ENCODE measurements around the gene TAF6L.
A peak's percentile ranks its signal among the peaks of the same experiment; 100 is the strongest.
"Not testable (repeated sequence)": the region's sequence is repeated elsewhere in the genome, so short reads cannot be mapped to it uniquely, and the experiment has no call there.

Gene TAF6L, protein sequence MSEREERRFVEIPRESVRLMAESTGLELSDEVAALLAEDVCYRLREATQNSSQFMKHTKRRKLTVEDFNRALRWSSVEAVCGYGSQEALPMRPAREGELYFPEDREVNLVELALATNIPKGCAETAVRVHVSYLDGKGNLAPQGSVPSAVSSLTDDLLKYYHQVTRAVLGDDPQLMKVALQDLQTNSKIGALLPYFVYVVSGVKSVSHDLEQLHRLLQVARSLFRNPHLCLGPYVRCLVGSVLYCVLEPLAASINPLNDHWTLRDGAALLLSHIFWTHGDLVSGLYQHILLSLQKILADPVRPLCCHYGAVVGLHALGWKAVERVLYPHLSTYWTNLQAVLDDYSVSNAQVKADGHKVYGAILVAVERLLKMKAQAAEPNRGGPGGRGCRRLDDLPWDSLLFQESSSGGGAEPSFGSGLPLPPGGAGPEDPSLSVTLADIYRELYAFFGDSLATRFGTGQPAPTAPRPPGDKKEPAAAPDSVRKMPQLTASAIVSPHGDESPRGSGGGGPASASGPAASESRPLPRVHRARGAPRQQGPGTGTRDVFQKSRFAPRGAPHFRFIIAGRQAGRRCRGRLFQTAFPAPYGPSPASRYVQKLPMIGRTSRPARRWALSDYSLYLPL

DNA sequence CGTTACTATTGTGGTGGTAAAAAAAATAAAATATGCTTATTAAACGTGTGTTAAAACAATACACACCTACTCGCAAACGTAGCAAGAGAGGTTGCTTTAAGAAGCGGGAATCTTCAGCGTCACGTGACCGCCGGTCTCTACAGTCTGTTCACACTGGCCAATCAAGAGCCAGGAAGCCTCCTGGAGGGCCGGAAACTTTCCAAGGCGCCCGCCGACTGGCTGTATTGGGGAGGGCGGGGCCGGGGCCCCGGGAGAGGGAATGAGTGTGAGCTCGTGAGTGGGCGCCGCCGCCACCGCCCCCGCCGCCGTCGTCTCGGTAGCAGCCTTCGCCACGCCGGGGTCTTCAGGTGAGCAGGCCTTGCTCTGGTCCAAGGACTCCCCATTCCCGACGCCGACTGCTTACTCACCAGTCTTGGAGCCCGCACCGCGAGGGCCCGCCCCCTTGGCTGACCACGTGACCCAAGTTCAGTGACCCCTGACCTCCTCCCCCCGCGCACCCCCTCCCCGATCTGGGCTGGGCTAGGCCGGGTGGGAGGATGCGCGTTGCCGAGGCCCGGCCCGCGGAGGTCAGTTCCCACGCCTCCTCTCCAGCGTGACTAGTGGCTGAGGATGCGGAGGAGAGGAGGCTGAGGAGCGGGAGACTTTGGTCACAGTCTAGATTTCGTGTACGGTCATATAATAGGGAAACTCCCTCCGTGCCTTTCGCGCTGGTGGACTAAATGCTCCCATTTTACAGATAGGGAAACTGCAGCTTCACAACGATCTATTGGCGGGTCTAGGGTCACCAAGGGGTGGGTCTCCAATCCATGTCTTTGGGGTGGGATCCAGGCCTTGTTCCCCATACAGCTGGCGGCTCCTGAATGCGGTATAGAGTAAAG, at the start of gene TAF6L:
TAF6L (plus strand) TSS at position 253 of the 878 bp plus-strand sequence. CDS start 4,388 bp downstream, outside the sequence.
- peak; percentile 98 for DNase-seq

DNA sequence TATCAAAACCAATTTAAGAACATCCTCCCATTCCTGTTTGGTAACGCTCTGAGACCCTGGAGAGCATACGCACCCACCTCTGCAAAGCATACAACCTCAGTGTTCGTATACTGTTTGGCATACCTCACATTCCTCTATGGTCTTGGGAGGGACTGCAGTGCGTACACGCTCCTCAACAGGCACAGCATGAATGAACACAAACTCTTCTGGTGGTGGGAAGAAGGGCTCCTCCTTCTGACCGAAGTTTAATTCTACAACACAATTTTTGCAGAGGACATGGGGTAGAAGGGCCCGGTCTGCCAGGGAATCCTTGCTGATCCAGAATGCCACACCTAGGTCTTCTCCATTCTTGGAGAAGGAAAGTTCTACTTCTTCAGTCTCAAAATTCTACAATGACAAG, 49.2 kb upstream of the TAF6L start:
- DNase-seq = no peak

DNA sequence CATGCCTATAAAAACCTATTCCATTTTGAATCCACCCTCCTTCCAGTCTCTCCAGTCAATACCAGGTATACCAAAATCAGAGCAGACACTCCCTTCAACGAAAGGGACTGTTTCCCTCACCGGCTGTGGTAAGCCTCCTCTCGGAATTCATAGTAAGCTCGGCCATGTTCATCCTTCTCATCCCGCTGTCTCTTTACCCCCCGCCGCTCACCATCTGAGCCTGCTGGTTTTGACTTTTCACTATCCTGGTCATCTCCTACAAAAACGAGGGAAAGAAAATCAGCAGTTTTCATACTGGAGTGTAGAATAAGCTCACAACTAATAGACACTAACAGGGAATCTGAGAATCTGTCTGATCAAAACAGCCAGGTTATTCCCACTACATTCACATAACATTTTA, 47.0 kb upstream of the TAF6L start:
- no peak for DNase-seq

DNA sequence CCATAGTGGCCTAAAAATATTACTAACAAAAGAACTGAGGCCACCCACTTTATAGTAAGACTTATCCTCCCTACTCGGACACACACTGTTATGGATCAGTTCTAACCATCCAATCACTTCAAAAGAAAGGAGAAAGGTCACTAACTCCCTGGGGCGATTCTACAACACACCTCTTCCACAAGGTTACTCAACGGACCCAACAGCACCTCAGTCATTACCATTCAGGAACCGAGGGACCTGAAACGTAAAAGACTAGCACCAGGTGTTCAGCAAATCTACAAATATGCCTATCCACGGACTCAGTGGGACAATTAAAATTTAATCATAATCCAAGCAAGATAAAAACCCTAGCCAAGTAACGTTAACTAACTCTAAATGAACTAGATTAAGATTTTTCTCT, 45.5 kb upstream of the TAF6L start:
- no peak for DNase-seq

DNA sequence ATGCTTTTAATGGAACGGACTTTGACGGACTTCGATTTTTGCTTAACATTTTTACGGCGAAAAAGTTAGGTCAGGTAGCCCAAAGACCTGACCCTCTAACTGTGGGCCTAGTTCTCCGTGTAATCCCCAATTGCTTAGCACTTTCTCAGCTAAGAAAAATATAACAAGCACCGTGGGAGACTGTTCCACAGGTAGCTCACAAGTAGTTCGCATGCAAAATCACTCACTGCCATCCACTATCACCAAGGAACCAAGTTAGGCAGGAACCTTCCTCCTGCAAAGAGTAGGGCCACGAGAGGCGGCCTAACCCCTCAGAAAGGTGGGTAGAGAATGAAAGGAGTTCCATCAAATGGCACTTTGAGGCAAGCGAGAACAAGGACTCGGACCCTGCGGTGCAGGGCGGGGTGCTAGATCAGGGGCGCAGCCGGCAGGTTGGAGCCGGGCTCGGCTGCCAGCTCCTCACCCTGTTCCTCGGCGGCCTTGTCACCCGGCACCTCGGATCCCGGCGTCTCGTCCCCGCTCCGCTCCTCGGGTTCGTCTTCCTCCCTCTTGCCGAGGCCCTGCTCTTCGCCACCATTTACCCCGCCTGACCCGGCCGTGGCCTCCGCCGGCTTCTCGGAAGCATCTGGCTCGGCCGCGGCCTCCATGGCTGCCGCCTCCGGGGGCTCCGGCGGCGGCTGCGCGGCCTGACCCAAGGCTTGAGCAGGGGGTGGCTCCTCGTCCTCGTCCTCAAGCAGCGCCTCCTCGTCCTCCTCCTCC, 44.9 kb upstream of the TAF6L start:
- DNase-seq = no peak

DNA sequence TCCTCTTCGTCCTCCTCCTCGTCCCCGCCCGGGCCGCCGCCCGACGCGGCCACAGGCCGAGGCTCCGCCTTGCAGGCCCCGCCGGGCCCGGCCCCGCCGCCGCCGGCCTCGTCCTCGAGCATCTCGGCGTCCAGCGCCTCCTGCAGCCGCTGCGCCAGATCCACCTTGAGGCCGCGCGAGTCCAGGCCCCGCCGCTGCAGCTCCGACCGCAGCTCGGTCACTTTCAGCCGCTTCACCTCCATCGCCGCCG, 44.4 kb upstream of the TAF6L start:
- DNase-seq = no peak

DNA sequence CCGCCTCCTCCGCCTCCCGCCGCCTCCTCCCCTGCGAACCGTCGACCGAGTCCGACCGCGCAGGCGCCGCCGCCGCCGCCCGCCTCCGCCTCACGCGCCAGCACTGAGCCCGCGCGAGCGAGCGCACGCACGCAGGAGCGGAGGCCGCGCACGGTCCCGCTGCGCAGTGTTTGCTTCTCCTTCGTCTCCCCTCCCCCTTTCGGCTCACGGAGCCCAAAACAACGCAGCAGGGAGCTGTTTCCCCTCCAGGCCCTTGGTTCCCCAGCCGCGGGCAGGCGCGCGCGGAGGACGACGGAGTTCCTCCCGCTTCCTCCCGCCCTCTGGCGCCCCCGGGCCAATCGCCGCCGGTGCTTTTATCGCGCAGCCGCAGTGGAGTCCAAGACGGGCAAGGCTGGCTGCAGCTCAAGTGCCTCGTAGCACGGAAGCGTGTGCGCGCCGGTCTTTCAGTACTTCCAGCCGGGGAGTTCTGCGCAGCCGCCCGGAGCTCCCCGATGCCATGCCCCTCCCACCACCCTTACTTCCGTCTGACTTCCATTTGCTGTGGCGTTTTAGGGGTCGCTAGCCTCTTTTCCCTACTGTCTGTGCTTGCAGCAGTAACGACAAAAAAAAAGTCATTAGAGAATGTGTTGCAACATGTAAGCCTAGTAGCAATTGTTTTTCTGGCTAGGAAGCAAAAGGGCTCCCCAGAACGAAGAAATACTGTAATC, 43.9 kb upstream of the TAF6L start, which contains the start of gene HNRNPUL2:
HNRNPUL2 (minus strand) TSS at position 293 of the 707 bp plus-strand sequence. CDS start 301 bp downstream, outside the sequence.
- peak; percentile 100 for DNase-seq

DNA sequence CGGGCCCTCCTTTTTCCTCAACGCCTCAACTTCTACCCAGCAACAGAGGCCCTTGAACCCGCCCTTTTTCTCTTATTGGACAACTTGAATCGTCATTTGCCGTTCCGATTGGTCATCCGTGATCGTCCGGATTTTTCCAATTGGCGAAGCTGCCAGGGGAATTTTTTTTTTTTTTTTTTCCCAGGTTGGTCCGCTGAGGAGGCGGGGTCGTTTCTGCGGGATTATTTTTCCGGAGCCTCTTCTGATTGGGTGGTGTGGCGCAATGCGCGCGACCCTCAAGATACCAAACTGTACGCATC, 43.4 kb upstream of the TAF6L start:
- DNase-seq = peak; percentile 99

DNA sequence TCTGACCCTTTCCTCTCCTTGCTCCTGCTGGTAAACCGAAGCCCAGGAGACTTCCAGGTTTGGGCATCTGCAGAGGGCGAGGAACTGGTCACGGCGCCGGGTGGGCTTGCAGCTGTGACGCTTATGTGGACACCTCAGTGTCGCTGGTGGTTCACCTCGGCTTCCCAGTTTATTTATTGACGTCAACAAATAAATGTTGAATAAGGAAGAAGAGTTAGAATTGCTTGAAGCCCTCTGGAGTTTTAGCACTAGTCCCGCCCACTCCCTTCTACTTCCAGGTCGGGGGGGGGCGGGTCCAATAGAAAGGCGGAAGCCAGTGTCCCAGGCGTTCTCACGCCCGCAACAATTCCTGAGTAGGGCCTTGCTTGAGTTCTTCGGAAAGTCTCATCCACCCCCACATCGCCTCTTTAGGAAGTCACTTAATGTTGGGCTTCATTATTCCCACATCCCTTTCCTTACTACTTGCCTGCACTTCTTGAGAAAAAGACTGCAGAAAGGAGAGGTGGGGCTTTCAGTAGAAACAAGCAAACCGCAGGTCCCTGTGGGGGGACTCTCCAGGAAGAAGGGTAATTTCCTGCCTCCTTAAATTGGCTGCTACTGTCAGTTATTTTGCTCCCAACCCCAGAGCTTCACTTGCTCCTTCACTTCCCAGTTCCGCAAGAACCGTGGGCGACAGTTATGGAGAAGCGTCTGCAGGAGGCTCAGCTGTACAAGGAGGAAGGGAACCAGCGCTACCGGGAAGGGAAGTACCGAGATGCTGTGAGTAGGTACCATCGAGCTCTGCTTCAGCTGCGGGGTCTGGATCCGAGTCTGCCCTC, 42.8 kb upstream of the TAF6L start, which contains the start of gene TTC9C:
TTC9C (plus strand) TSS at position 316 of the 818 bp plus-strand sequence; CDS start at position 679, 363 bp downstream.
- DNase-seq = peak; percentile 88

DNA sequence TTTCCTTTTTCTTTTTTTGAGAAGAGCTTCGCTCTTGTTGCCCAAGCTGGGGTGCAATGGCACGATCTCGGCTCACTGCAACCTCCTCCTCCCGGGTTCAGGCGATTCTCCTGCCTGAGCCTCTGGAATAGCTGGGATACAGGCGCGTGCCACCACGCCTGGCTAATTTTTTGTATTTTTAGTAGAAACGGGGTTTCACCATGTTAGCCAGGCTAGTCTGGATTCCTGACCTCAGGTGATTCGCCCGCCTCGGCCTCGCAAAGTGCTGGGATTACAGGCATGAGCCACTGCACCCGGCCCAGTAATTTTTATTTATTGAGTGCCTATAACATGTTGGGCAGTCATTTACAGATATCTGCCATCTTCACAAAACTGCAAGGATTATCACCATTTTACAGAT, 41.1 kb upstream of the TAF6L start:
- not testable (repeated sequence) for DNase-seq

DNA sequence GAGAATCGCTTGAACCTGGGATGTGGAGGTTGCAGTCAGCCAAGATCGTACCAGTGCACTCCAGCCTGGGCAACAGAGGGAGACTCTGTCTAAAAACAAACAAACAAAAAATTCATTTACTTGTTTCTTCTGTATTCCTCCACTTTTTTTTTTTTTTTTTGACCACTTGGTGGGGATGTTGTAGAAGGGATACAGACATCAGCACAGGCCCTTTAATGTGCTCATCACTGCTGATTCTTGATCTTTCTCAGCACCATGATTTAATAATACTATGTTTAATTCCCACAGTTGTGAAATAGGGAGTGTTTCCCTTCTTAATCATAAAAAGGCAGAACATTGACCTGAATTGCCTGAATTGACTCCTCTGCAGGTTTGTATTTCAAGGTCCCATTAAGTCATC, 38.4 kb upstream of the TAF6L start:
- no peak for DNase-seq

DNA sequence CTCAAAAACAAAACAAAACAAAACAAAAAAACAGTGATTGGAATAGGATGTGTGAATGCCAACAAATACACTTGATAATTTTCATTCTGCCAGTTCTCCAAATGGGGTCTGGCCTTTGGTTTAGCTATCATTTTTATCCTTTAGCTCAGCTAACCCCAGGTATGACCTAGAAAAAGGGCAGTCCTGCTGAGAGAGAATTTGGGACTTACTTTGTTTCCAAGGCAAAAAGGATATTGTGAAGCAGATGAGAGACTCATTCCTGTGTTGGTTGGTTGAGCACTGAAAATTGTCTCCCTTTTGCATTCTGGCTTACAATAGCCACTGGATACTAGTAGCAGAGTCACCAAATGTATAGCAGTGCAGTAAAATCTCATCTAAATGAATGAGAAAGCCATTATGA, 34.0 kb upstream of the TAF6L start:
- DNase-seq = no peak

DNA sequence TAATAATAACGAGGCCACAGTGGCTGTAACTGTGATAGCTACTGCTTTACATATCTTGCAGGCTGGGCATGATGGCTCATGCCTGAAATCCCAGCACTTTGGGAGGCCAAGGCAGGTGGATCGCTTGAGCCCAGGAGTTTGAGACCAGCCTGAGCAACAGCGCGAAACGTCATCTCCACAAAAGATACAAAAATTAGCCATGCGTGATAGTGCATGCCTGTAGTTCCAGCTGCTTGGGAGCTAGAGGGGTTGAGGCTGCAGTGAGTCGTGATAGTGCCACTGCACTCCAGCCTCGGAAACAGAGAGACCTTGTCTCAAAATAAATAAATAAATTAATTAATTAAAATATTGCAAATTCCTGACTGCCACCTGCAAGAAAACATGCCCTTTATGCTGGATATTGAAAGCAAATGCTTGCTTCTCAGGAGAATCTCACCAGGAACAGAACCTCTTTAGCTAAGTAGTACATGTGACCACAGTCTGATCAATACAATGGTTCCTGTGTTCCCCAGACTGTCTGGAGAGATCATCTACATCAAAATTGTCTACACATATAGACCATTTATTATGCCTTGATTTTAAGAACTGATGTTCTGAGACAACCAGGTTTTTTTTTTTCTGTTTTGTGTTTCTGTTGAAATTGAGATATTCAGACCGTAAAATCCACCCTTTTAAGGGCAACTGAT, 23.6 kb upstream of the TAF6L start:
- no peak for DNase-seq

DNA sequence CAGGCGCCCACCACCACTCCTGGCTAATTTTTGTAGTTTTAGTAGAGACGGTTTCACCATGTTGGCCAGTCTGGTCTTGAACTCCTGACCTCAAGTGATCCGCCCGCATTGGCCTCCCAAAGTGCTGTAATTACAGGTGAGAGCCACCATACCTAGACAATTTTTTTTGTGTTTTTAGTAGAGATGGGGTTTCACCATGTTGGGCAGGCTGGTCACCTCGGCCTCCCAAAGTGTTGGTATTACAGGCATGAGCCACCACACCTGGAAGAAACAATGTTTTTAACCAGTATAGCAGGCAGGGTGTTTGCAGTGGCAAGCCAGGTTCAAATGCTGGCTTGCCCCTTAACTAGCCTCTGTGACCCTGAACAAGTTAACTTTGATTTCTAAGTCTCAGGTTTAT, 21.3 kb upstream of the TAF6L start:
- not testable (repeated sequence) for DNase-seq

DNA sequence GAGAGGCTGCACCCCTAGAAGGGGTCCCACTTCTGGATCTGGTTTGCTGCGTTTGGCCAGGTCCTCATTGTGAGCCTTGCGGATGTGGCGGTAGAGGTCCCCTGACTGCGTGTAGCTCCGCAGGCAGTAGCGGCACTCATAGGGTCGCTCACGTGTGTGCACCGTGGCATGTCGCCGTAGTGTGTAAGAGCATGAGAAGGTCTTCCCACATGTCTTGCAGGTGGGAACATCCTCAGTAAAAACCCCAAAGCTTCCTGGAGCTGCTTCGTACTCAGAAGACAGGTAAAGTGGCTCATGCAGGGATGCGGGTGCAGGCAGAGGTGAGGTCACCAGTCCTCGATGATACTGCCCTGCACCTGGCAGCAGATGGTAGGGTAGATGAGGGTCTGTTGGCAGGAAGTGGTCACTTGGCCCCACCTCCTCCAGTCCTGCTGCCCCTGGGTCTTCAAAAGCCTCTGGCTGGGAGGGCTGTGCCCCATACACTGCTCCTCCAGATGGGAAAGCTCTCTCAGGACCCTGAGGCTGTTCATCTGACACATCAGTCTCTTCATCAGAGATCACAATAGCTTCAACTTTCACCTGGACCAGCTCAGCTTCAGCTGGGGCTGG, 18.9 kb upstream of the TAF6L start:
- no peak for DNase-seq

DNA sequence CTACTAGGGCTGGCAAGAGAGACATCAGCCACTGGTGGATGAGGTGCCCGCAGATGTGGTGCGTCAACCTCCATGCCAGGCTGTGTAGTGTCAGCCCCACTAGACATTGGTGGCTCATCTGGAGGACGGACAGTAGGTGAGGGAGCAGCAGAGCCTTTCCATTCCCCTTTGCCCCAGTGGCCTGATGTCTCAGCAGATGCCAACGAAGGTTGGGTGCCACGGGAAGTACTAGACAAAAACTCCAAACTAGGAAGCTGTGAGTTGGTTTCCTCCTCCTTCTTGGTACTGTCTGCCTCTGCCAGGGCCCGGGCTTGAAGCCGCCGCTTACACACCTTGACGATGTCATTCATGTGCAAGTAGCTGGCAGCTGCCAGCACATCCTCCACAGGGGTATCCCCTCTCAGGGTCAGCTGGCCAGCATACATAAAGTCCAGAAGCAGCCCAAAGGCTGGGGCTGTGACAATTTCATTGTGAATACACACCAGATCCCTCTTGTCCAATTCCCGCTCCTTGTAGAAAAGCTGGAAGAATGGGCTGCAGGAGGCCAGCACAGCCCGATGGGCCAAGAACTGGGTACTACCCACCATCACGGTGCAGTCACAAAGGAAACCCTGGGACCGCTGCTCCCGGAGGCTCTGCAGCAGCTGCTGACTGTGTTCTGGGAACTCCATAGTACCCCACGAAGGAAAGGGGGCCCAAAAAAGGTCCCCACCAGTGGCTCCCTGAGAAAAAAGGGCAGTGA, 18.0 kb upstream of the TAF6L start:
- DNase-seq = no peak

DNA sequence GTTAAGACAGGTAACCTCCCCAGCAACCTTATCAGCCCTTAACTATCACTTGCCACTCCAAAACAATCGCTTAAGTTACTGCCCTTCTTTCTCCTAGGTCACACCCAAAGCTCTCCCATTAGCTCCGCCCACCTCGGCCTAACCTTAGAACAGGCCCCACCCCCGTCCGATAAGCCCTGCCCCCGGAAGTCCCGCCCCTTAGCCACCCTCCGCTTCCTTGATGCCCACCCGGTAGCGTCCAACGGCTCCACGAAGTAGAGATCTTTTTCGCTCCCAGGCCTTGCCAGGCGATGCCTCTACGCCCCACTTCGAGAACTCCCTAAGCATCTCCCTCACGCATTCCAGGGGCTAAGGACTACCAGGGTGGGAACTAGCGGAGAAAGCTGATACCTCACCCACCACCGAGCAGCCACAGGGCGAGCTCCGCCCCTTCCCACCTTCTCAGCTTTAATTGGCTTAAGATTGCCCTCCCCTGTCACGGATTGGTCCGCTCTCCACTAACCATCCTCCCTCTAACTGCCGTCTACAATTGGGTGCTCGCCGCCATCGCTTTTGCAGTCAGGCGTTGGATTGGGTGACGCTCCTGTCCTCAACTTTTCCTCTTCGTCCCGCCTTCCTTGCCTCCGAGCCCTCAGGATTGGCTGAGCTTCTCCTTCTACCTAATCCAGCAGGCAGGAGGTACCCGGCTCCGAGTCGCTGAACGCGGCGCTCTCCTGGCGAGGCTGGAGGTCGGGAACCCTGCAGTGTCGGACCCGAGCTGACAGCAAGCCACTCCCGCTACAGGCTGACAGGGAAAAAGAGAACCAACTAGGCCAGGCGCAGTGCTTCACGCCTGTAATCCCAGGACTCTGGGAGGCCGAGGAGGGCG, 17.2 kb upstream of the TAF6L start, which contains the start of gene ZBTB3:
ZBTB3 (minus strand) TSS at position 425 of the 868 bp plus-strand sequence. CDS start 496 bp downstream, outside the sequence.
- peak; percentile 99 for DNase-seq

DNA sequence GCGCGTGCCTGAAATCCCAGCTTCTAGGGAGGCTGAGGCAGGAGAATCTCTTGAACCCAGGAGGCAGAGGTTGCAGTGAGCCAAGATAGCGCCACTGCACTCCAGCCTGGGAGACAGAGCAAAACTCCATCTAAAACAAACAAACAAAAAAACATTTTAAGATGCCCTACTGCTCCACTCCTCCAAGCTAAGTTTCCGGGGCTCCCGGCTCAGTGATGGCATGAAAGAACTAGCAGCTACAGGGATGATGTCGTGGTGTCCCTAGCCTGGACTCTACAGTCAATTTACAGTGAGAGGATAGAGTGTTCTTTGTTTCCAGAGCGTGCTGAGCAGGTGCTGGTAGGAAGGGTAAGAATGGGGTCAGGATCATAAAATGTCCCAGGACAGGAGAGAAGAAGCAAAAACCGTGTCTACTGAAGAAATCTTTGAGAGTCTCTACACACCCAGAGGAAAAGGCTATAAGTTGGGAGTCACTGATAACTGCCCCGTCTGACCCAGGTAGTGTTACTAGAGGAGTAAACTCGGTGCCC, 16.0 kb upstream of the TAF6L start:
- no peak for DNase-seq
